CD4-positive, alpha-beta T cell treated with Interleukin-1 beta for 1 hour (primary cell): ENCODE measurements around the gene ARL14EP.

Experiments
- DNase-seq, 2 donors: peaks; one replicate each; pipeline ENCODE4 v3.0.0-alpha.2; 2020 to 2022

The ARL14EP gene

DNA sequence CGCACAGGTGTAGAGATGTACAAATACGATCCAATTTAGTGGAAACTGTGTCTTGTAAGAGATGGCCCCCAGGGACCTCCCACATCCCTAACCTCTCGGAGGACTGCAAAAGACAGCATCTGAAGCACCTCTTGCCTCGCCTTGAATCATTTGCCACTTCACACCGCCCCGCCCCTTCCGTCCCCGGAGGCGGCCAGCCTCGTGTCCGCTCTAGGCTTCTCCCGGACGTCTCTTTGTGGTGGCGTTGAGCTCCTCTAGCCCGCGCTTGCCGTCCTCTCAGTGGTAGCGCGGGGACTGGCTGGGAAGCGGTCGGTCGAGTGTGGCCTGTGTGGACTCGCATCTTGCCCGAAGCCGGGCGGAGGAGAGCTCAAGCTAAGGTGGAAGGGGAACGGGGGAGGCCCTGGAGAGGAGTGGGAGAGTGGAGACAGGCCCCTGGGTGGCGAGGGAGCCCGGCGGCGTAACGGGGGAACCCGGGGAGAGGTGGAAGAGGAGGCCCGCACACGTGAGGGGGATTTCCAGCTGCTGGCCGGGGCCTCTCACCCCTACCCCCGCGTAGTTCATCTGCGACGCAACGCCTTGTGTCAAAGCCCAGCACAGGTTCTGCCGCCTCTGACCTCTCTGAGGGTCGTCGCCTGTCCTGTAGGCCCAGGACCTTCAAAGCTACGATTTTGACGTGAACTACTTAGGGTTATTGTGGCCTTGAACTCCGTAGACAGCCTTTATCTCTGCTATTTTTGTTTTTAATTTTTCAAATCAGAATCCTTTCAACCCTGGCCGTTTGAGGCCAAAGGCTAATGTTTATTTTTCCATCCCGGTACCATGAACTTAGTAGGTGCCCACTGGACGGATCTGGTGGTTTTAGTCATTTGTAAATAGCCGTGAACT is at the start of gene ARL14EP:
Gene ARL14EP, plus strand, starts transcription at position 279 of the 885 bp plus-strand sequence. CDS start 7,845 bp downstream, outside the sequence.
- peak; percentile 89 to 92 for DNase-seq

- no peak for DNase-seq
Observed at GRCh38 chr11:30277176-30277575, 45.7 kb upstream of the ARL14EP start.

DNA sequence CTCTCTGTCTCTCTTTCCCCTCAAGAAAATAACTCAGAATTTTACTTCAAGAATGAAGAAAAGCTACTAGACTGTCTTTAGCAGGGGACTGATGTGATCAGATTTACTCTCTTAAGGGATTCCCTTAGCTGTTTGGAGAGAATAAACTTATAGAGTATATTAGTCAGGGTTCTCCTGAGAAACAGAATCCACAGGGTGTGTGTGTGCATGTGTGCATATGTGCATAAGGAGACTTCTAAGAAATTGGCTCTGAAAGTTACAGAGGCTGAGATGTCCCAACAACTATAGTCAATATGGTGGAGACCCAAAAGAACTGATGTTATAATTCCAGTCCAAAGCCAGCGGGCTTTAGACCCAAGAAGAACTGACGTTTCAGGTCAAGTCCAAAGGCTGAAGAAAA is 43.1 kb upstream of the ARL14EP start:
- no peak for DNase-seq

GRCh38 chr11:30281476-30282288 is 41.2 kb upstream of the ARL14EP start:
- no peak for DNase-seq

DNA sequence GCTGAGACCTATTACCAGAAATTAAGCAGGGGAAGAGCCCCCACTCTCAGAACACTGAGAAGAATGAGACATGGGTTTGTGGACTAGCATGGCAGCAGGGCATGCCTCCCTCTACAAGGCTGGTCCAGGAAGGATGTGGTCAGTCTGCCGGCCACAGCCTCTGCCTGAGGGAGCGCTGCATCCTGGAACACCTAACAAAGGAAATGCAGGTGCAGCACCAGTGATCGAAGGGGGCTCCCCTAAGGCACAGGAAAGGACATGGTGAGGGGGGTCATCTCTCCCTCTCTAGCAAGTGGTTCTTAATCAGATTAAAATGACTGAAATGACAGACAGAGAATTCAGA is 40.6 kb upstream of the ARL14EP start:
- DNase-seq, result peak; percentile 17 to 24

GRCh38 chr11:30284836-30285235 is 38.1 kb upstream of the ARL14EP start:
- no peak for DNase-seq

DNA sequence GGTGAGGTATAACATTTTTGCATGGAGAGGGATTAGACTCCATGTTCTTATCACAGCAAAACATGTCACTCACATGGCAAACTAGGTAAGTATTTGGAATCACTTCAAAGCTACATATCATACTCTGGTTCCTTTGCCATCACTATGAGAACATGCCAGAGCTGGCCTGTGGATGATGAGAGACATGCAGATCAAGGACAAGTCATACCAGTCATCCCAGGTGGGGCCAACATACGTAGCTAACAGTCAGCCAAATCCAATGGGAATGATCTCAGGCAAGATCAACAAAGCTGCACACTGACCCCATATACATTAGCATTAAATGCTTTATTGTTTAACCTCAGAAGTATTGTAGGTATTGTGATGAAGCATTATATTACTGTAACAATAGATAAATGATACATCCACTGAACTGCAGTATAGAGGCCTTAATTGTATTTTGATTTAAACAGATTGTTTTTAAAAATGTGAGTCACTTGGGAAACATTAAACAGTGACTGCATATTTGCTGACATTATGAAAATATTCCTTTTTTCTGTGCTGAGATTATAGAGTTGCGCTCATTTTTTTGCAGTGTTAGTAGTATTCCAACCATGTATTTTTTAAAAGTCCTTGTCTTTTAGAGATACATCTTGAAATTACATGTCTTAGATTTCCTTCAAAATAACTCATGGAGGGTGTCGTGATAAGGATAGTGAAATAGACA is 37.3 kb upstream of the ARL14EP start:
- no peak for DNase-seq

- DNase-seq, result no peak
Observed at GRCh38 chr11:30291331-30291730, 31.6 kb upstream of the ARL14EP start.

GRCh38 chr11:30292545-30292944 is 30.4 kb upstream of the ARL14EP start:
- DNase-seq, result no peak

DNA sequence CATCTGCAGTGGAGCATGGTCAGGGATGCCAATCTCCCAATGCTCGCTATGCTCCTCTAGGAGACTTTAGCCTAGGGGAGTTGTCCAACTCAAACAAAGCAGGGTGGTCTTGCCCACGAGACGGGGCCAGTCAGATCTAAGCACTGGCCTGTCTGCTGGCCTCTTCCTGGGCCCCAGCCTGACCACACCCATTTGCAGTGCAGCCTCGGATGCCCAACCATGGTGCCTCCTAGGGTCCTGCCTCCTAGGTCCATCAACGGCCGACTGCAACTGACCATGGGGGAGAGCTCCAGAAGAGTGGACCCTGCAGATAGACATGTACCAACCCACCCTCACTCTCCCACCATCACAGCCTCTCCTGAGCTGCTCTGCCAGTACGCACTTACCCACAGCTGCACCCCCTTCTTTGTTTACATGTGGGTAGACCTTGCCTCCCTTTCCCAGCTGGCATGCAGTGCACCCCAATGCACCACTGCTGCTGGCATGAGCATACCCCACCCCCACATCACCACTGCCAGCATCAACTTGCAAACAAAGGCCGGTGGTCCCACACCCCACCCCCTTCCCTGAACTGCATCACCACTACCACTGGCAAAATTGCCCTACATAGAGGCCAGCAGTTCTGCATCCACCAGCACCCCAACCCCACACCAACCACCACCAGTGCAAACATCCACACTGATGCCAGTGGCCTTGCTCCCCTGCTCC is 27.6 kb upstream of the ARL14EP start:
- no peak for DNase-seq

- DNase-seq, result no peak
Observed at GRCh38 chr11:30304620-30305019, 18.3 kb upstream of the ARL14EP start.

GRCh38 chr11:30310623-30311022 is 12.3 kb upstream of the ARL14EP start:
- DNase-seq, result no peak

DNA sequence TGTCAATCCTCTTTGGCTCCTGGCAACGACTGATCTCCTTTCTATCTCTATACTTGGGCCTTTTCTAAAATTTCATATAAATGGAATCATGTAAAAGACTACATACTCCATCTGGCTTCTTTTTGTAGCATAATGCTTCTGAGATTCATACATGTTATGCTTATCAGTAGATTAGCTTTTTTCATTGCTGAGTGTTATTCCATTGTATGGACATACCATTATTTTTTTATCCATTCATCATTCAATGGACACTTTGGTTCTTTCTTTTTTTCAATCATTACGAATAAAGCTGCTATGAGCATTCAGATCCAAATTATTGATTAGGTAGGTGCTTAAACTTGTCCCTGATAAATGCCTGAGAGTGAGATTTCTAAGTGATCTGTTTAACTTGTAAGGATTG is 11.7 kb upstream of the ARL14EP start:
- no peak for DNase-seq

- no peak for DNase-seq
Observed at GRCh38 chr11:30312243-30312642, 10.7 kb upstream of the ARL14EP start.

- DNase-seq, result no peak
Observed at GRCh38 chr11:30313580-30313979, 9.3 kb upstream of the ARL14EP start.

DNA sequence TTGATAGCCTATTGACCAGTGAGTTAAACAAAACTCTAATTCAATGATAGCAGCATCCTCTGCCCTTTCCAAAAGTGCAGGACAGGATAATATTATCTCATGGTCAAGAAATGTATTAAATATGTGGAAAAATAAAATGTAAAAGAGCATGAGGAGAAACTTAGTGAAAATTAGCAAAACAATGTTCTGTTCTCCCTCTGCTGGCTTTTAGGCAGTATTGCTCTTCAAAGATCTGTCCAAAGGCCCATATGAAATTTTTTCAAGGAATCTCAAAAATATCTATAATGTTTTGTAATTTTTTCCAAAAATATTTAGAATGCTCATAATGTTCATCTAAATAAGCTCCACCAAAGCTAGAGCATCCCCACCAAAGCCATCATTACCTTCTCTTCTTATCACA is 8.3 kb upstream of the ARL14EP start:
- DNase-seq, result no peak

GRCh38 chr11:30316237-30316636 is 6.7 kb upstream of the ARL14EP start:
- DNase-seq, result no peak

- DNase-seq, result no peak
Observed at GRCh38 chr11:30317030-30317429, 5.9 kb upstream of the ARL14EP start.

GRCh38 chr11:30321321-30321720 is 1.6 kb upstream of the ARL14EP start:
- DNase-seq, result no peak

DNA sequence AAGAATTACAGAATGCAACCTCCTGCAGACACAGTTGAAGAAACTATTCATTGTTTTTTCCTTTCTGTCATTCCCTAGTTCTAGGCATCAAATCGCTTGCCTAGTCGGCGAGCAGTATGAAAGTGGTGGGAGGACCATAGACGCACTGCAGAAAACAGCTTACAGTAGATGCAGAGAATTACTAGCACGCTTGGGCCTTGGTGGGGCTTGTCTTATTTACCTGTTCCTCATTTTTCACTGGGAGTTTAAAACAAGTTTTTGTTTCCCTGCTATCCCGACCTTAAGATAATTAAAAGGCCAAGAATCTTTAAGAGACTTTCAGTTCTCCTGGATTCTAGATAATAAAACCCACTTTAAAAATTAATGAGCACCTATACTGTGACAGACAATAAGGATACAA is 713 bp upstream of the ARL14EP start:
- DNase-seq, result no peak

DNA sequence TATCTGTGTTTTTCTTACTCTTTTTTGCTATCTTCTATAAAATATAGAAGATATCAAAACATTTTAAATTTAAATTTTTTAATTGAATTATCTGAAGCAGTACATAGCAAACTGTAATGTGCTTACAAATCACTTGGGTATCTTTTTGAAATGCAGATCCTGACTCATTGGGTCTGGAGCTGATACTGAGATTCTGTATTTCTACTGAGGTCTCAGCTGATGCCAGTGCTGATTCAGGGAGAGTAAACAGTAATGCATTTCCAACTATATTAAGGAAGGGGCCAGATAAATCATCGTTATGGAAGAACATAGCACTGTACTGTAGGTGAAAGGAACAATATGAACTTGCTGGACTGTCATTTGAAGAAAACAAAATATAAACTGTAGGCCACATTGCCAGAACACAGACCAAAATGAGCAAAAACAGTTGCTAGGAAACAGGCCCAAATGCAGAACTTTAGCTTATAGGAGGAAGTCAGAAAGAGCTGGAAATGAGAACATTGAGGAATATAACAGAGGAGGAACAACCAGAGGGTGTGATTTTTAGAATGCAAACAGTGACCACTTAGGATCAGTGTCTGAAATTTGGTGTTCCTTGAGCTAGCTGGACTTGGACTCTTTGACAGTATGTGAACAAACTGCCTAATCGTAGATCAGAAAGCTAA is 3.3 kb downstream of the ARL14EP start:
- DNase-seq, result peak in 1 of 2 donors; percentile 13

GRCh38 chr11:30326906-30327305 is 4.0 kb downstream of the ARL14EP start:
- peak in 1 of 2 donors; percentile 25 for DNase-seq
